Ovary (tissue), 9 donors: ENCODE measurements around the gene MIEN1. TPM values are rescaled to one million over a fixed set of nuclear protein-coding genes. Genes with fewer than 3 reads are reported as not detected.

Experiments
- DNase-seq, 5 donors: peaks; one replicate each; pipeline ENCODE4 v3.0.0-alpha.2; 2019 to 2020
- H3K27ac ChIP-seq, 2 donors: fragments of 200-600 bp; one replicate each; pipeline versions ENCODE4 v1.5.1 to v1.8.0; 2019 to 2022
- H3K27me3 ChIP-seq: fragments of 200-600 bp; one replicate; pipeline ENCODE4 v1.8.0; 2022
- H3K36me3 ChIP-seq: fragments of 200-600 bp; sonication (generic); one replicate; pipeline ENCODE4 v1.5.1; 2019
- H3K4me1 ChIP-seq: one replicate; pipeline ENCODE4 v1.8.1; 2013; ENCODE audit warnings: mild to moderate bottlenecking, moderate library complexity; ENCODE audit not compliant: insufficient read depth
- H3K4me3 ChIP-seq: fragments of 200-600 bp; sonication (generic); one replicate; pipeline ENCODE4 v1.5.1; 2017
- H3K9me3 ChIP-seq, 2 donors: fragments of 200-600 bp in 1 of 2; sonication (generic) in 1 of 2; one replicate each; pipeline versions ENCODE4 v1.5.1 to v1.8.1; 2013 to 2019; ENCODE audit warnings: mild to moderate bottlenecking in 1 of 2, moderate library complexity in 1 of 2
- EP300 ChIP-seq: sonication (generic); formaldehyde crosslinking; IDR thresholded peaks from one replicate; pipeline ENCODE4 v1.6.1; 2017; ENCODE audit warnings: antibody characterized with exemption
- POLR2A ChIP-seq: fragments of 450-650 bp; IDR thresholded peaks from one replicate; pipeline ENCODE4 v1.6.1; 2017; ENCODE audit warnings: antibody characterized with exemption, mild to moderate bottlenecking, moderate library complexity
- WGBS, 3 donors: extraction: QIAGEN DNeasy Blood & Tissue Kit in 1 of 3; methylation state at CpG; one replicate each; pipeline versions ENCODE4 v1.1.5 to v1.1.7; 2013 to 2017; 5-methylcytosine and 5-hydroxymethylcytosine counted together
- intact Hi-C, 4 donors: fragments of 100-400 bp; cut with DNase I; formaldehyde crosslinking; loops; one replicate each; pipeline versions ENCODE4 v1.11.0 to v1.15.1; 2022 to 2023
- polyA plus RNA-seq, 2 donors: library from polyadenylated mRNA; stranded (reverse); fragments of 200-250 nt in 1 of 2; fragments of 350-450 nt in 1 of 2; fragmentation: Illumina TruSeq in 1 of 2; extraction: RNeasy Lipid Tissue Mini Kit (QIAGEN cat#74804) in 1 of 2; gene quantifications; one replicate each; pipeline ENCODE4 v1.2.3, GENCODE V29; 2013 to 2014
- total RNA-seq, 7 donors: library from RNA; depleted of rRNA in 2 of 7; stranded (reverse); fragments of >200 nt in 2 of 7; fragmentation: NEBNext Ultra II Directional in 3 of 7; extraction: Animal tissue kit (Norgen Biotek cat#: 25700) in 3 of 7; gene quantifications; one replicate each; pipeline versions ENCODE4 v1.1.0 to v1.2.4, GENCODE V29; 2016 to 2023
- TF ChIP-seq, protein P1 (sequence below), 3 donors: fragments of 450-650 bp in 2 of 3; fragments of 200-600 bp in 1 of 3; IDR thresholded peaks; one replicate each; pipeline versions ENCODE4 v1.5.1 to v1.8.0; 2016 to 2022; ENCODE audit warnings: antibody characterized with exemption in 3 of 3, mild to moderate bottlenecking in 1 of 3
- donor health status: DM: no; HTN: no; CAD: no; lungs with moderate emphysema.
- donor health status: DM: no; HTN: no; CAD: no.
- donor health status: Bipolar disorder and iron deficiency.
- donor health status: DM: yes; HTN: yes; CAD: no.
- donor health status: DM: no; HTN: no; CAD: no.
- donor health status: DM: yes; HTN: yes; CAD: no.

MIEN1 gene
- total and polyA plus RNA-seq, 9 donors, result 20.2 to 64.9 (median 25.5) TPM

DNA sequence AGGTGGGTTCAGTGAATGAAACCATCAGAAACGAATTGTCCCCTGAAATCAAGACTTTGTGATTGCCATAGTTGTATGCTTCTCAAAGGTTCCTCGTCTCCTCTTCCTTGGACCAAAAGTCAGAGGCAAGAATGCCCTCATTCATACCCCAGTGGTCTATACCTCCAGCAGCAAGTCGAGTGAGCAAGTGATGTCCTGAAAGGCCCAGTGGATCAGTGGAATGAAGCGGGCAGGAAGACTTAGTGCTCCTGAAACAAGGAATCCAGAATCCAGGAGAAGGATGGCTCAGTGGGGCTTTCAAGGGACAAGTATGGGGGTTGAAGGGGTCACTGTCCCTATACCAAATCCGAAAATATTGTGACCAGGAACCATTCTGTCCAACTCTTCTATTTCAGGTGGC, 35.7 kb downstream of the MIEN1 start:
- Histone ChIP-seq H3K36me3 (no peaks in the 10 kb centered on the region), H3K27me3 (no peaks in the 10 kb centered on the region)

DNA sequence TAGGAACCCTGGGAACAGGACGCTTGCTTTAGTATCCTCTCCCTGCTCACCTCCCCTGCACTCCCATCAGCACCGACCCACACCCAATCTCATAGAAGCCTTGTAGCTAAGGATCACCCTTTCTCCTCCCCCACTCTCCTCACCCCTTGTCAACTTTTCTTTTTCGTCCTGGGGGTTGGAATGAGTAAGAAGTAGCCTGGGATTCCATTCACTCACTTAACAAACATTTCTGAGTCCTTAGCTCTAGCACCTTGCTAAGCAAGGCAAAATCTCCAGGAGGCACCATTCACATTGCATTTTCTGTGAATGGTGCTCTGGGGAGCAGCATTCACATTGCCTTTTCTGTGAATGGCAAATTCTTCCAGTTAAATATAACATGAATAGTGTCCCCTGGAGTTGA, 41.4 kb downstream of the MIEN1 start:
- Histone ChIP-seq H3K4me1 (peaks cover 6% of the 10 kb centered on the region), H3K36me3 (no peaks in the 10 kb centered on the region), H3K9me3 (no peaks in the 10 kb centered on the region), H3K27ac (no peak overlapping the region), H3K27me3 (no peaks in the 10 kb centered on the region), H3K4me3 (no peak overlapping the region)
- no peak for TF ChIP-seq EP300
- TF ChIP-seq POLR2A, result no peak
- TF ChIP-seq, protein P1, sequence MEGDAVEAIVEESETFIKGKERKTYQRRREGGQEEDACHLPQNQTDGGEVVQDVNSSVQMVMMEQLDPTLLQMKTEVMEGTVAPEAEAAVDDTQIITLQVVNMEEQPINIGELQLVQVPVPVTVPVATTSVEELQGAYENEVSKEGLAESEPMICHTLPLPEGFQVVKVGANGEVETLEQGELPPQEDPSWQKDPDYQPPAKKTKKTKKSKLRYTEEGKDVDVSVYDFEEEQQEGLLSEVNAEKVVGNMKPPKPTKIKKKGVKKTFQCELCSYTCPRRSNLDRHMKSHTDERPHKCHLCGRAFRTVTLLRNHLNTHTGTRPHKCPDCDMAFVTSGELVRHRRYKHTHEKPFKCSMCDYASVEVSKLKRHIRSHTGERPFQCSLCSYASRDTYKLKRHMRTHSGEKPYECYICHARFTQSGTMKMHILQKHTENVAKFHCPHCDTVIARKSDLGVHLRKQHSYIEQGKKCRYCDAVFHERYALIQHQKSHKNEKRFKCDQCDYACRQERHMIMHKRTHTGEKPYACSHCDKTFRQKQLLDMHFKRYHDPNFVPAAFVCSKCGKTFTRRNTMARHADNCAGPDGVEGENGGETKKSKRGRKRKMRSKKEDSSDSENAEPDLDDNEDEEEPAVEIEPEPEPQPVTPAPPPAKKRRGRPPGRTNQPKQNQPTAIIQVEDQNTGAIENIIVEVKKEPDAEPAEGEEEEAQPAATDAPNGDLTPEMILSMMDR (IDR thresholded peaks at IDR 0.05), result no peak
- DNase-seq, result no peak
- intact Hi-C loops, result no loop called here
- WGBS, 3 donors, result 22 to 44% (median 27%) methylated on average over 3 of the region's 3 CpGs

More for the DNA sequence above, 35.7 kb downstream of the MIEN1 start:
- H3K4me1 ChIP-seq, result peaks cover 1% of the 10 kb centered on the region
- no peak overlapping the region for H3K4me3 ChIP-seq
- TF ChIP-seq POLR2A (no peak), EP300 (no peak)
- TF ChIP-seq, protein P1 (IDR thresholded peaks at IDR 0.05), result no peak
- no peak overlapping the region for H3K27ac ChIP-seq
- no peak for DNase-seq
- intact Hi-C loops, result no loop called here
- H3K9me3 ChIP-seq, result no peaks in the 10 kb centered on the region
- 86 to 89% (median 88%) methylated on average over 5 of the region's 5 CpGs for WGBS, 3 donors

DNA sequence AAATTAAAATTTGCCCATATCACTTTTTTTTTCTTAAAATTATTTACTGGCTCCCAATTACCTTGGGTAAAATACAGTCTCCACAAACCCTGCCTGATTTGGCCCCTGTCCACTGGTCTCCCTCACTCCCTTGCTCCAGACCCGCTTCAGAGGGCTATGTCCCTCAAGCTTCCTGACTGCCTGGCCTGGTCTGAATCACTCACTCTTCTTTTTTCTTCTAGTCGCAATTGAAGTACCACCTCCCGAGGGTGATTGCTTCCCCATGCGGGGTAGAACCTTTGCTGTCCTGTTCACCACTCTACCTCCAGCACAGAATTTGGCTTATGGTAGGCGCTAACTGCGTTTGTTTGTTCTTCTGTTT, 41.9 kb downstream of the MIEN1 start:
- intact Hi-C loops, result no loop called here
- 9 to 10% (median 10%) methylated on average over 6 of the region's 6 CpGs for WGBS, 3 donors
- TF ChIP-seq, protein P1 (IDR thresholded peaks at IDR 0.05), result no peak
- TF ChIP-seq EP300, result no peak
- TF ChIP-seq POLR2A, result no peak
- DNase-seq, result no peak
- H3K4me3 ChIP-seq, result peak overlapping the region; percentile 59
- no peaks in the 10 kb centered on the region for H3K27me3 ChIP-seq
- peak overlapping the region in 1 of 2 donors; percentile 88 for H3K27ac ChIP-seq
- no peaks in the 10 kb centered on the region for H3K9me3 ChIP-seq
- no peaks in the 10 kb centered on the region for H3K36me3 ChIP-seq
- H3K4me1 ChIP-seq, result peaks cover 6% of the 10 kb centered on the region

DNA sequence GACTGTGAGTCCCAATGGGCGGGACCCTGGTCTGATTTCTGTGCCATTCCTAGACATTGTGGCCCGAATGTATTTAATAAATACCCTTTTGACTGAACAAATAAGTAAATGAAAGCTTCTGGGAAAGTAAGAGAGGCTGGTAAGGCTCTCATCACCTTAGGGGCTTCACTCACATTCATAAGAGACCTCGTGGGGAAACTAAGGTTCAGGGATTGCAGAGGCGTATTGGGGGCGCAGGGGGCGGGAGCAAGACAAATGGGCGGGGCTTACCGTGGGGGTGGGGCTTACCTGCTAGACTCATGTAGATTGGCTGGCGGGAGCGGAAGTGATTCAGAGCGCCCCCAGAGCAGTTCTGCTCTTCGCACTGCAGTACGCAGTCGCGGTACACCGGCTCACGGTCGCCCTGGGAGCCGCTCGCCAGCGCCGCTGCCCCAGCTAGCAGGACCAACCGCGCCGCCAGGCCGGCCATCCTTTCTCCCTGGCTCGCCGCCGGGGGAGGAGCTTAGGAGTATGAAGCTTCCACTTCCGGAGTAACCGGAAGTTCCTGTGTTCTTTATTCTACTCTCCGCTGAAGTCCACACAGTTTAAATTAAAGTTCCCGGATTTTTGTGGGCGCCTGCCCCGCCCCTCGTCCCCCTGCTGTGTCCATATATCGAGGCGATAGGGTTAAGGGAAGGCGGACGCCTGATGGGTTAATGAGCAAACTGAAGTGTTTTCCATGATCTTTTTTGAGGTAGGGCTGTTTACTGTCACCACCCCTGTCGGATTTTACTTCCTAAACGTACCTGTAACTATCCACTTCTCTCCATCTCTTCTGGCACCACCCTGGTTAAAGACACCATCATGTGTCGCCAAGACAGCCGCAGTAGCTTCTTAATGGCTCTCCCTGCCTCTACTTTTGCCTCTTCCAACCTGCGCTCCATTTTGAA, 42.5 kb downstream of the MIEN1 start, which contains the start of gene PGAP3:
PGAP3 (minus strand) TSS at position 512 of the 929 bp plus-strand sequence; CDS start at position 469, 43 bp downstream.
- peak; percentile 87 to 92 (median 88) for DNase-seq
- peak within 1 kb of the TSS; percentile 59 for H3K4me3 ChIP-seq
- 2 to 5% (median 2%) methylated on average over 34 to 45 of the region's 45 CpGs for WGBS, 3 donors
- intact Hi-C loops, result no loop called here
- H3K27ac ChIP-seq, result peak within 1 kb of the TSS; percentile 57 to 88
- H3K27me3 ChIP-seq, result no peaks in the 10 kb centered on the region
- no peaks in the 10 kb centered on the region for H3K9me3 ChIP-seq
- H3K4me1 ChIP-seq, result peaks cover 6% of the 10 kb centered on the region
- no peaks in the 10 kb centered on the region for H3K36me3 ChIP-seq
- TF ChIP-seq EP300 (no peak), POLR2A (peak; percentile 14)

DNA sequence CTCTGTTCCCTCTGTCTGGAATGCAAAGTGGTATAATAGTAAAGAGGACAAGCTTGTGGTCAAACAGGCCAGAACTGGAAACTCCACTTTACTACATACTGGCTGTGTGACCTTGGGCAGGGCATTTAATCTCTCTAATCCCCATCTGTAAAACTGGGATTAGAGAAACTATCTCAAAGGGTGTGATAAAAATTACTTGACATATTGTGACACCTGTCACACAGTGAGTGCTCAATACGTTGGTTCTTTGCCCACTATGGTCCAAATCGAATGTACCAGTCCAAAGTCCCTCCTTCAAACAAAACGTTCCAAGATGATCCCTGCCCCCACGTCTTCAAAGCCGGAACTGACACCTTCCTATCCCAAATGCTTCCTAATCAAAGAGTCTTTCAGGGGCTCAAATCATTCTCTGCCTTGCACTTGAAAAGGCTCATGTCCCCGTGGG, 43.2 kb downstream of the MIEN1 start:
- WGBS, 3 donors, result 40 to 50% (median 46%) methylated on average over 6 of the region's 6 CpGs
- TF ChIP-seq EP300 (no peak), POLR2A (no peak)
- TF ChIP-seq, protein P1 (IDR thresholded peaks at IDR 0.05), result no peak
- Histone ChIP-seq H3K27ac (peak overlapping the region in 1 of 2 donors; percentile 88), H3K36me3 (no peaks in the 10 kb centered on the region), H3K9me3 (no peaks in the 10 kb centered on the region), H3K4me3 (peak overlapping the region; percentile 59), H3K4me1 (peaks cover 6% of the 10 kb centered on the region), H3K27me3 (no peaks in the 10 kb centered on the region)
- intact Hi-C loops, result no loop called here
- DNase-seq, result no peak
